PC-3 (cell line): Measurements from ENCODE around the gene UBXN4. TPM values are rescaled to one million over a fixed set of nuclear protein-coding genes. Genes with fewer than 3 reads are reported as not detected.

ENCODE experiments used
- ATAC-seq: fragments of 200-7000 bp; cut with Tn5 transposase; 2 replicates; pipeline ENCODE4 v1.9.1; 2020; ENCODE audit warnings: mild to moderate bottlenecking, moderate library complexity
- Bru-seq: library from RNA; stranded (reverse); fragments of 400-500 nt; gene quantifications from one replicate; lab custom pipeline; 2021; lab: Mats Ljungman, UMichigan
- BruChase-seq, 2 experiments: library from RNA; stranded (reverse); fragments of 400-500 nt; gene quantifications; one replicate each; lab custom pipeline; 2021; lab: Mats Ljungman, UMichigan
- BruUV-seq: library from RNA; stranded (reverse); fragments of 400-500 nt; replicated peaks from 2 replicates; lab custom pipeline; 2021; lab: Mats Ljungman, UMichigan
- CTCF ChIA-PET: fragments of 300-600 bp; sonication (Branson Sonifier 250); formaldehyde crosslinking; loops from one replicate; lab custom pipeline; 2022; ENCODE audit warnings: antibody characterized with exemption; lab: Charles Lee
- POLR2A ChIA-PET: fragments of 300-600 bp; sonication (Branson Sonifier 250); formaldehyde crosslinking; loops from one replicate; lab custom pipeline; 2022; ENCODE audit warnings: antibody characterized with exemption; ENCODE audit not compliant: unreplicated experiment; lab: Charles Lee
- DNase-seq: peaks from one replicate; pipeline ENCODE4 v3.0.0-alpha.2; 2015
- H2AFZ ChIP-seq: fragments of 300-600 bp; sonication (generic); 2 replicates; pipeline ENCODE4 v1.6.0; 2016; ENCODE audit warnings: antibody characterized with exemption, low read length
- H3F3A ChIP-seq: fragments of 300-600 bp; sonication (generic); one replicate; pipeline ENCODE4 v1.6.0; 2017; ENCODE audit warnings: antibody characterized with exemption, low read length, control low read depth, mild to moderate bottlenecking; ENCODE audit not compliant: unreplicated experiment
- H3K27ac ChIP-seq: fragments of 300-600 bp; sonication (generic); 2 replicates; pipeline ENCODE4 v1.5.1; 2016; ENCODE audit warnings: mild to moderate bottlenecking, low read length
- H3K27me3 ChIP-seq: fragments of 300-600 bp; sonication (generic); 2 replicates; pipeline ENCODE4 v1.6.1; 2016; ENCODE audit warnings: low read length, mixed read lengths
- H3K36me3 ChIP-seq: fragments of 300-600 bp; sonication (generic); 2 replicates; pipeline ENCODE4 v1.6.1; 2016; ENCODE audit warnings: low read depth, mixed run types, low read length, mixed read lengths
- H3K4me1 ChIP-seq: fragments of 300-600 bp; sonication (generic); 2 replicates; pipeline ENCODE4 v1.5.1; 2016; ENCODE audit warnings: low read length; ENCODE audit not compliant: insufficient read depth
- H3K4me2 ChIP-seq: fragments of 300-600 bp; sonication (generic); 2 replicates; pipeline ENCODE4 v1.6.0; 2016; ENCODE audit warnings: low read length
- H3K4me3 ChIP-seq: fragments of 300-600 bp; sonication (generic); 2 replicates; pipeline ENCODE4 v1.5.1; 2016; ENCODE audit warnings: mild to moderate bottlenecking, low read length, mixed read lengths
- H3K79me2 ChIP-seq: fragments of 300-600 bp; sonication (generic); 2 replicates; pipeline ENCODE4 v1.6.1; 2017; ENCODE audit warnings: low read length, mixed read lengths
- H3K9ac ChIP-seq: fragments of 300-600 bp; sonication (generic); 2 replicates; pipeline ENCODE4 v1.6.0; 2016; ENCODE audit warnings: mild to moderate bottlenecking, low read length
- H3K9me2 ChIP-seq: fragments of 300-600 bp; sonication (generic); replicated peaks from 2 replicates; pipeline ENCODE4 v1.6.1; 2016; ENCODE audit warnings: mixed run types, low read length, mixed read lengths
- H3K9me3 ChIP-seq: fragments of 300-600 bp; sonication (generic); 2 replicates; pipeline ENCODE4 v1.6.1; 2016; ENCODE audit warnings: low read length, mixed read lengths
- H4K20me1 ChIP-seq: fragments of 300-600 bp; sonication (generic); 2 replicates; pipeline ENCODE4 v1.6.1; 2016; ENCODE audit warnings: low read length, mixed read lengths
- CTCF ChIP-seq: fragments of 300-600 bp; sonication (generic); conservative IDR thresholded peaks from 2 replicates; pipeline ENCODE4 v1.5.1; 2017; ENCODE audit warnings: antibody characterized with exemption, low read depth, mild to moderate bottlenecking, low read length
- EZH2 ChIP-seq: fragments of 300-600 bp; sonication (generic); IDR thresholded peaks from one replicate; pipeline ENCODE4 v1.6.1; 2017; ENCODE audit warnings: antibody characterized with exemption, mild to moderate bottlenecking, low read length; ENCODE audit not compliant: unreplicated experiment
- EZH2phosphoT487 ChIP-seq: fragments of 300-600 bp; sonication (generic); IDR thresholded peaks from 2 replicates; pipeline ENCODE4 v1.6.1; 2018; ENCODE audit warnings: mild to moderate bottlenecking, antibody characterized with exemption, low read length, borderline replicate concordance
- intact Hi-C: fragments of 100-400 bp; cut with micrococcal nuclease; formaldehyde crosslinking; loops from 2 replicates; pipeline ENCODE4 v1.9.0; 2023
- long read RNA-seq: library from polyadenylated mRNA; unstranded; transcript quantifications from one replicate; pipeline ENCODE4 v2.0.0, GENCODE V29; 2021; ENCODE audit not compliant: unreplicated experiment
- total RNA-seq: library from RNA; depleted of rRNA; stranded (reverse); fragments of >200 nt; gene quantifications from 2 replicates; pipeline ENCODE4 v1.2.3, GENCODE V29; 2014; rRNA removed

UBXN4 gene, protein sequence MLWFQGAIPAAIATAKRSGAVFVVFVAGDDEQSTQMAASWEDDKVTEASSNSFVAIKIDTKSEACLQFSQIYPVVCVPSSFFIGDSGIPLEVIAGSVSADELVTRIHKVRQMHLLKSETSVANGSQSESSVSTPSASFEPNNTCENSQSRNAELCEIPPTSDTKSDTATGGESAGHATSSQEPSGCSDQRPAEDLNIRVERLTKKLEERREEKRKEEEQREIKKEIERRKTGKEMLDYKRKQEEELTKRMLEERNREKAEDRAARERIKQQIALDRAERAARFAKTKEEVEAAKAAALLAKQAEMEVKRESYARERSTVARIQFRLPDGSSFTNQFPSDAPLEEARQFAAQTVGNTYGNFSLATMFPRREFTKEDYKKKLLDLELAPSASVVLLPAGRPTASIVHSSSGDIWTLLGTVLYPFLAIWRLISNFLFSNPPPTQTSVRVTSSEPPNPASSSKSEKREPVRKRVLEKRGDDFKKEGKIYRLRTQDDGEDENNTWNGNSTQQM
- total RNA-seq (38.3 and 42.0 TPM in 2 replicates), Bru-seq, nascent RNA (percentile 91 among the genes with signal in this experiment), BruChase-seq, experiment 1, labeled RNA remaining after a 6-hour chase (percentile 89 among the genes with signal in this experiment), BruChase-seq, experiment 2, labeled RNA remaining after a 2-hour chase (percentile 92 among the genes with signal in this experiment)
- long read RNA-seq, full-length matches to known transcripts = 63 of 212 reads
- long read RNA-seq, partial matches to known transcripts = 124 of 212 reads
- long read RNA-seq, other reads (novel, unspliced or antisense) = 25 of 212 reads

- H4K20me1 ChIP-seq = peaks cover 31% of the 10 kb centered on the region
- TF ChIP-seq EZH2 = no peak
- TF ChIP-seq EZH2phosphoT487 = no peak
- peak; percentile 63 for TF ChIP-seq CTCF
- ChIA-PET POLR2A (interaction anchor here (0.6 to 1.0 kb wide), 2 partner anchors 330 to 753 kb away, joined by 3 to 6 read pairs; no protein-coding TSS in a partner anchor), CTCF (interaction anchor here (0.6 kb wide), 1 partner anchor 10 kb away, joined by 7 read pairs; no protein-coding TSS in a partner anchor)
- no peaks in the 10 kb centered on the region for H3K9me2 ChIP-seq
- H3K9me3 ChIP-seq = no peaks in the 10 kb centered on the region
- H3F3A ChIP-seq = no peaks in the 10 kb centered on the region
- no peaks in the 10 kb centered on the region; the same call in 1 of the 2 replicates for H3K36me3 ChIP-seq
- H3K4me2 ChIP-seq = peak within 1 kb of the TSS; percentile 92
- H2AFZ ChIP-seq = peak within 1 kb of the TSS; percentile 88
- H3K4me1 ChIP-seq = peaks cover 18% of the 10 kb centered on the region
- no peaks in the 10 kb centered on the region for H3K27me3 ChIP-seq
- BruUV-seq = no TSS peak
- ATAC-seq (peak; percentile 91), DNase-seq (peak; percentile 99)
- peak within 1 kb of the TSS; percentile 92 for H3K4me3 ChIP-seq
- intact Hi-C loops = no loop called here
- H3K9ac ChIP-seq = peak within 1 kb of the TSS; percentile 96
- H3K79me2 ChIP-seq = peaks cover 50% of the 10 kb centered on the region
- peak within 1 kb of the TSS; percentile 67 for H3K27ac ChIP-seq
These were observed at the start of gene UBXN4 for GRCh38 chr2:135741395-135742324. Gene UBXN4 (plus strand): TSS chr2:135741855. CDS start chr2:135741930, 75 bp downstream.

GRCh38 chr2:135694711-135695110, 46.9 kb upstream of the UBXN4 start:
- peaks cover 4% of the 10 kb centered on the region; the same call in 1 of the 2 replicates for H3K36me3 ChIP-seq
- no peaks in the 10 kb centered on the region for H3K27me3 ChIP-seq
- CTCF ChIA-PET = no interaction called here
- no peak overlapping the region for H3K4me2 ChIP-seq
- ATAC-seq (no peak; the same call in 1 of the 2 replicates), DNase-seq (no peak)
- no peaks in the 10 kb centered on the region for H3F3A ChIP-seq
- POLR2A ChIA-PET = no interaction called here
- no peak overlapping the region for H3K9ac ChIP-seq
- no peaks in the 10 kb centered on the region for H3K9me3 ChIP-seq
- no peaks in the 10 kb centered on the region for H4K20me1 ChIP-seq
- H2AFZ ChIP-seq = no peak overlapping the region
- no peaks in the 10 kb centered on the region for H3K79me2 ChIP-seq
- no peaks in the 10 kb centered on the region for H3K4me1 ChIP-seq
- intact Hi-C loops = no loop called here
- no TSS peak for BruUV-seq
- H3K9me2 ChIP-seq = no peaks in the 10 kb centered on the region
- TF ChIP-seq CTCF (no peak), EZH2phosphoT487 (no peak)
- H3K4me3 ChIP-seq = no peak overlapping the region
- no peak overlapping the region for H3K27ac ChIP-seq
